HG02885 (cell line): ENCODE measurements around the gene CDC42EP4.
"Not testable (repeated sequence)": the region's sequence is repeated elsewhere in the genome, so short reads cannot be mapped to it uniquely, and the experiment has no call there.

Experiments used
- ATAC-seq: cut with Tn5 transposase; IDR thresholded peaks from one replicate; pipeline ENCODE4 v1.9.1; 2021; ENCODE audit warnings: mild to moderate bottlenecking; ENCODE audit not compliant: unreplicated experiment, poor library complexity

CDC42EP4 gene

DNA sequence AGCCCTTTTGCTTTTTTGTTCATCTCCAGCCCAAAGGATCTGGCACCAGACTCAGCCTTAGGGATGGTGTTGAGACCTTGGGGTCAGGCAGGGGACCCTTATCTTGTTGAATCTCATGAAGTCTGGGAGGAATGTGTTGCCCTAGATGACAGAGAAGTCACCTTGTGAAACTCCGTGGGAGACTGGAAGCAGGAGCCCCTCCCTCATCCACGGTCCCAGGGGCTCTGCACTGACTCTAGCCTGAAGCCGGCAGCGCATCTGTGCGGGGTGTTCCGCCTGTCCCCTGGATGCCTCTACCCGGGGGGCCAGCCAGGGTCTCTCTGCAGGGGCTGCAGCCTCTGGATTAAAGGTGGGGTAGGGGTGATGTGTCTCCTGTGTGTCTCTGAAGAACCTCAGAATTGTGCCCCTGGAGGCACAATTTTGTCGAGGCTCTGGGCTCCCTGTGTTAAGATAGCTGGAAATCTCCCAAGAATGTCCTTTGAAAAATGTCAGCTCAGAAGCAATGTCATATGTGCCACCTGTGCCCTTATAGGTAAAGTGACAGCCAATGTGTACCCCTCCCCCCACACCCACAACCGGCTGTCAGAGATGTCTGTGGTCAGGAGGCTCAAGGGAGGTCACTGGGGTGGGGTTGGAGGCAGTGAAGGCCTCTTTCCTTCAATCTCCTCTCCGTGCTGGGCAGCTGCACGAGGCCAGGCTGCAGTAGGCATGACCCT lies 32.1 kb upstream of the CDC42EP4 start:
- no peak for ATAC-seq

DNA sequence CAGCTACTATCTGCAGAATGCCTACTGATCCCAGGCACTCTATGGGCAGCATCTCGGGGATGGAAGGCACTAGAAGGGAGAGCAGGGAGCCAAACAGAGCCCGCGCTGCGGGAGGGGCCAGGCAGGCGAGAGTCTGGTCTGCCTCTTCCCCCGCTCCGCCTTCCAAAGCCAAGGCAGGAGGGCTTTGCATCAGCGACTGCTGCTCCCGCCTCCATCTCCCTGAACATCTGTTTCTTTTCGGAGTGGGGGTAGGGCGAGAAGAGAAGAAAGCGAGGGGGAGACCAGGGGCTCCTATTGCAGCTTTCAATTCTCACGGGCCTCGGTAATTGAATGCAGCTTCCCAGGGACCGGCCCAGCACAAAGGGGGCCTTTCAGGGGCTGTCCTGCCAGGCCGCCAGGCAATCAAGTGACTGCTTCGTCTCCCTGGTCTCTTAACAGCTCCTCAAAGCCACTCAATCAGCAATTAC lies 31.4 kb upstream of the CDC42EP4 start:
- no peak for ATAC-seq

DNA sequence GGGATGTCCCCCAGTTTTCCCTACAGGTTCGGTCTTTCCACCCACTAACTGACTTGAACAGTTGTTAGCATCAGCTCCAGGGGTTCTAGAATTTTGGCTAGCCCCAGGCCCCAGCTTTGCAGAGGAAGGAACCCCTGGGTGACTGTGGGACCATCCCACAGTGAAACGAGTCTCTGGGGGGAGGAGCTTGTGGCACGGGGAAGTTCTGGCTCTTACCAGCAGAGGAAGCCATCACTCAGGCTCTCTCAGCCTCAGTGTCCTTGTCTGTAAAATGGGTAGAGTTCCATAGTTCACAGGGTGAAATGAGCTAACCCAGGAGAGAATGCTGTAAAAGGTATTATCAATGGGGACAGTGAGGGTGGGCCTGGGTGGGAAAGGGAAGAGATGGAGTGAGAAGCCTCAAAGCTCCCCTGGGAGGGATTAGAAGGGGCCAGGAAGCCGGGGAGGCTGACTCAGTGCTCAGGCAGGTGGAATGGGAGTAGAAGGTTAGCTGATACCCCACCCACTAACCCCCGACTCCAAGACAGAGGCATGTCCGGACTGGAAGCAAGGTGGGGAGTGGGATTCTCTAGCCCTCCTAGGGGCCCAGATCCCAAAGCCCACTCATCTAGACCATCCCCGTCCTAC lies 30.9 kb upstream of the CDC42EP4 start:
- ATAC-seq: no peak

DNA sequence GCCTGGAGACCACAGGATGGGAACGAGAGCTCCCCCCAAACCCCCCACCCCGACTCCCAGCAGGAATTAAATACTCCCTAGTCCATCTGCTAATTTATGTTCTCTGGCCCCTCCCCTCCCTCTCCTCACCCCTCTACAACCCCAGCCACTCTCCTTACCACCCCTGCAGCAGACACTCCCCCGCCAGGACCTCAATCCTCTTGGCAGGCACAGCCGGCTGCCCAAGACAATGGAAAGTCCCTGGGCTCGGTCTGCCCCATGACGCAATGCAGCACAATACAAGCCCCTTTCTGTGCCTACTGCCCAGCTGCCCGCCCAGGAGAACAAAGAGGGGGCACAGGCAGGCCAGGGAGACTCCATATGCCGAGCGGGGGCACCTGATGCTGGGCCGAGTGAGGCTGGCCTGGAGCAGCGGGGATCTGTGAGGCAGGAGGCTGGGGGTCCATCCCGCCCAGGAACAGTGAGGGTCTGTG lies 30.3 kb upstream of the CDC42EP4 start:
- no peak for ATAC-seq

DNA sequence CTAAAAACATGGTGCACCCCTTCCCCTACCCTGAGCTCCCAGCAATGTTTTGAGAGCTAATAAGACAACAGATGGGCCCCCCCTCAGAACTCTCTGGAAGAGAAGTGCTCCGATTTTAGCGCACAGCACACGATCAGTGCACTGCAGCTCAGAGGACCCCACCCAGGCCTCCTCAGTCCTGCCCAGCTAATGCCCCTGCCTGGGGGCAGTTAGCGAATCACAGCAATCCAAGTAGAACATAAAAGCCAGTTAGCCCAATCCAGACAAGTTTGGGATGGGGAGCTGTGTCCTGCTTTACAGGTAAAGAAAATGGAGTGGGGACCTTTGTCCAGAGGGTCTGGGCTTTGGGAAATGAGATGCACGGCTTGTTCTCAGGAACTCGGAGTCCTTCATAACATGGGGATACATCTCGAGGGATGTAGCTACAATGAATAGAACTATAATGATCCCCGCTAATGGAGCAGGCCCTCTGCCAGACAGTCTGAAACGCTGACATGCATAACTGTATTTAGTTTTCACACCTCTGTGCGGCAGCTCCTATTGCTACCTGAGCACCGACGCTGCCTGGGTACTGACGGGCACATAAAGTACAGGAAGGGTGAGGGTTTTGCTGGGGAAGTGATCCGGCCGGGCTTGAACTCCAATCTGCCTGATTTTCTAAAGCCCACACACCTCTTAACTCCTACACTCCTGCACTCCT lies 29.7 kb upstream of the CDC42EP4 start:
- no peak for ATAC-seq

DNA sequence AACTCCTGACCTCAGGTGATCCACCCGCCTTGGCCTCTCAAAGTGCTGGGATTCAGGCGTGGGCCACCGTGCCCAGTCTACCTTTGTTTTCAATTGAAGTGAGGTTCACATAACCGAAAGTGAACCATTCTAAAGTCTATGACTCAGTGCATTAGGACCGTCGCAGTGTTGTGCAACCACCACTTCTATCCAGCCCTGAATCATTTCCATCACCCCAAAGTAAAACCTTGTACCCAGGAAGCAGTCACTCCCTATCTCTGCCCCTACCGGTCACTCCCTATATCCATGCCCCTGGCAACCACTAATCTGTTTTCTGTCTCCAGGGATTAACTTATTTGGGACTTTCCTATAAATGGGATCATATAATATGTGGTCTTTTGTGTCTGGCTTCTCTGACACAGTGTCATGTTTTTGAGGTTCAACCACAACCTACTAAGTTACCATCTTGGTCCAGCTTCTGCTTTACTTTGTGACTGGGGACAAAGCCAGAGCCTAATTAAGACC lies 28.3 kb upstream of the CDC42EP4 start:
- no peak for ATAC-seq

DNA sequence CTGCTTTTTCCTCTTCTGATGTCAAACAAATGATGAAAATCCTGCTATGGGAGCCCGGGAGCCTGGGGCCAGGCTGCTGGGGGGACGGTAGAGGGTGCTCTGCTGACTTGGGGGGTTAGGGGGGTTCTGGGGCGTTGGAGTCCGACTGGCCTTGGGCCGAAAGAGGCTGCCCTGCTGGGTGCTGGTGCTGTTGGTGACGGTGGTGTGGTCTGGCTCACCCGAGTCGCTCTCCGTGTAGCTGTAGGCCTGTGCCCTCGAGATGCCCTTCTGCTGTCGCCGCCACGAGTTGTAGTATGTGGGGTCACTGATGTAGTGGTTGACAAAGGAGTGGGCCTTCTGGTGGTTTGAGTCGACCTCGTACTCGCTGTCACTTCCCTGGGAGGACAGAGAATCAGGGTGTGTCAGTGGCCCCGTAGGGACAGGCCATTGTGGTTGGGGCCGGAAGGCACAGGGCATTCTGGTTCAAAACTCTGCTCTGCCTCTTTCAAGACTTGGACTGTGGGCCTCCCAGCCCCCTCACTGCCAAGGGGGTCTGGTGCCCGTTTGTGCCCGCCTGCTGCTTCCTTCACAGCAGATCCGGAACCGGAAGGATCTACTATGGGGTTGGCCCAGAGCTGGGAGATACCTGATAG lies 26.9 kb upstream of the CDC42EP4 start:
- ATAC-seq: no peak

DNA sequence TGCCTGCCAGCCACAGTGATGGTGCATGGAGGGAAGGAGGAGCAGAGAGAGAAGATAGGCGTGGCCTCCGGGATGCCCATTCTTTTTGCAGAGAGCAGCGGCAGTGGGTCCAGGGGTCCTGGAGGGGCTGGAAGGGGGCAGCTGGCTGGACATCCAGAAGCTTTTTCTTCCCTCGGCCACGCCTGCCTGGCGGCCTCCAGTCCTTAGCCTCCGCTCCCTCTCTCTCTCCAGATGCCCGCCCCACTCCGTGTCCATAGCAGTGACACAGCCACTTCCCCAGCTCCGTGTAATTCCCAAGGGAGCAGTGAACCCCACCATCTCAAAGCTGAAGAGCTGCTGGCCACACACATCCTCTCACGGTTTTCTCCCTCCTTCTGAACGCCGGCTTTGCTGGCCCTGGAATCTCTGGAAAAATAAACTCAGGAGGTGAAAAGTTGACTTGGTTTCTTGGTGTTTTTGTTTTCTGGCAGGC lies 26.3 kb upstream of the CDC42EP4 start:
- no peak for ATAC-seq

DNA sequence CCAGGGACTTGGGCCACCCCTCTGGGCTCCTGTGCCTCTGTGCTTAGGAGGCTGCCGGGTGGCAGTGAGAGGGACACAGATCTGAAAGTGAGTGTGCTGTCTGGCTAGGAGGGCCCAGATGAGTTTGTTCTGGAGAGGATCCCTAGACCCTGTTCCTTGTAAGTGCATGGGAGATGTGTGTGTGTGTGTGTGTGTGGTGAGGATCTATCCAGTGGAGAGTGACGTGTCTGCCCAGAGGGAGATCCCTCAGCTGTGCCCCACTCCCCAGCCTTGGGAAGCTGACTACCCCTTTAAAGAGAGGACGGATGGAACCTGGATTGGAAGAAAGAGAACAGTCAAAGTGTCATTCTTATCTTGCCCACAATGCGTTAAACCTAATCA lies 25.5 kb upstream of the CDC42EP4 start:
- ATAC-seq: no peak

DNA sequence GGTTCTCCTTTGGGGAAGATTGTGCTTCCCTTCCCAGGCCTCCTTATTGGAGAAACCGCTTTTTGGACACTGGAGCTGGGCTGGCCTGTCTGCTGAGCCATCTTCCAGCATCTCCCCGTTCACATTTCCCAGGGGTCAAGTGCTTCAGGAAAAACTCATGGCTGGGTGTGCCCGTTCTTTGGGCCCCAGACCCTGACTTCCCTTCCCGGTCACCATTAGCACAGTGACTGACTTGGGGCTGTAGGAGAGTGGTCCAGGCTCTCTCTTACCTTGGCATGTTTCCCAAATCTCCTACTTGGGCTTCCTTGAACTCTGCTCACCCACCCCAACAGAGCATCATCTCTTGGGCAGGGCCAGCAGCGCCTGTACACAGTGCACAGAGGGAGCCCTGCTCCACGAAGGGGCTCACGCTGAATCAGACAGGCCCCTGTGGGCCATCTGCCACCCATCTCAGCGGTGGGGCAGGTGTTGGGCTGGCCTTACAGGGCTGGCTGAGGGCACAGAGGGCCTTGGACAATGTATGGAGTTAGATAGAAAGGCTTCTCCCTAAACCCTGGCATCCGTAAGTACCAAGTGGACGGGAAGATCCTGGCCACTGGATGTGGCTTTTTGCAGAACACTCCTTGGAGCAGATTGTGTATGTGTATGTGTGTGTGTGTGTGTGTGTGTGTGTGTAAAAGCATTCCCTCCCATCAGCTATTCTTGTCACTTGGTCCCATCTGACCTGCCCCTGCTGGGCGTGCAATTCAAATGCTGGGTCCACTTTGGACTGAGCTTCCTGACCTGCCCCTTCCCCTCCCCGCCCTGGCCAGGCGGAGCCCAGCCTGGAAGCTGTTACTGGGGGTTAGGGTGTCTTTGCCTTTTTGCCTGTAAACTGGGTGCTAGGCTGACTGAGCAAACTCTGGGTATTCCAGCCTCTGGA lies 24.9 kb upstream of the CDC42EP4 start:
- no peak for ATAC-seq

DNA sequence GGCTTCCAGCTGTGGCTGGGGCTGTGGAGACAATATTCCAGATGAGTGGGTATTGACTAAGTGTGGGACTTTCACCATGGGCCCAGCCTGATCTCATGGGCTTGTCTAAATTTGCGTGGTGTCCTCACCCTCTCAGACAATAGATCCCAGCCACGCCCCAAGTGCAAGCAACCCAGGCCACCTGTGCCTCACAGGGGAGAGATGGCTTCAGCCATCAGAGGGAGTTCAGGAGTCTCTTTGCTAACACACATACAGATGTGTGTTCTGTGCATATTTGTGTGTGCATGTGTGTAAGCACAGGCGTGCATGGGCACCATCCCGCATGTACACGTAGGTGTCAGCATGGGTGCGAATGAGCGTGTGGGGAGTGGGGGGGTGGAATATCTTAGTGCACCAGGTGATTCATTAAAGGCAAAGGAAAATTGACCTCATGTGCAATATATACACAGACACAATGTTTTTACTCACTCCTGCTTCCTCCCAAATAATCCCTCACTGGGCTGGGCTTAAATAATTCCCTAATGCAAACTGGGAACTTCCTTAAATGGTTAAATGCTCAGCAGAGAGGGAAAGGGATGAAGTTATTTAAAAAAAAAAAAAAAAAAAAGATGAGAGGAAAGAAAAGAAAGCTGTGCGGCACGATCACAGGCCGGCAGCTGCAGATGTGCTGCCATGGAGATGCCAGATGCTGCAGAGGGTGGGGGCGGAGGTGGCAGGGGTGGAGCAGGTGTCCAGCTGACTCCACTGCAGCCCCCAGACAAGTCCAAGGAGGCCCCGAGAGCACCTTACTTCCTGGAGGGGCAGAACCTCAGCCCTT lies 24.0 kb upstream of the CDC42EP4 start:
- no peak for ATAC-seq

DNA sequence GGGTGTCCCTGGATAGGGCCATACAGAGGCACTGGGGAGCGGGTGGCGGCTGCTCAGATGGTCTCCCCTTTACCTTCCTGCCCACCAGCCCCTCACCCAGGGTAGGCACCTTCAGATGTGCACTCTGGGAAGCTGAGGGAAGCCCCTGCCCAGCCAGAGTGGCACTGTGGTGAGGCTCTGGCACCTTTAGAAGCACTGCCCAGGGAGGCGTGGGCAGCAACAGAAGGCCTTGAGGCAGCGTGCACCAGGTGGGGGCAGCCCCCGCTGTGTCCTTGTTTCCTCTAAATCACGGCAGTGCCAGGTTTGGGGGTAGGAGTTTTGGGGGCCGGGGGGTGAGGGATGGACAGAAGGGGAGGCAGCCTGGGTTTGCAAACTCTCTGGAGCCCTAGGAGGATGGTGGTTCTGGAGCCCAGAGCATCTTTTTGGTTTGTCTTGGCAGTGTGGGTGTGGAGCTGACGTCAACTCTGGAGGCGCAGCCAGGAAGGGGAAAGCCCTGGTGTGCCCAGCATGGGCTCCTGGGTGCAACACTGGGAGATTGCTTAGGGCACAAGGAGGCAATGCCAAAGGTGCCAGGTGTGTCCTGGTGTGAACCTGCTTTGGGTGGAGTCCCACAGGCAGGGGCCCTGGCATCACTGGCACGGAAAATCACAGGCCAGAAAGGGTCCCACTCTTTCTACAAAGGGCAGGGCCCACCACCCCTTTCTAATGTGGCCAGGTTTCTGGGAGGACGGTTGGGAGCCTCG lies 23.1 kb upstream of the CDC42EP4 start:
- ATAC-seq: no peak

DNA sequence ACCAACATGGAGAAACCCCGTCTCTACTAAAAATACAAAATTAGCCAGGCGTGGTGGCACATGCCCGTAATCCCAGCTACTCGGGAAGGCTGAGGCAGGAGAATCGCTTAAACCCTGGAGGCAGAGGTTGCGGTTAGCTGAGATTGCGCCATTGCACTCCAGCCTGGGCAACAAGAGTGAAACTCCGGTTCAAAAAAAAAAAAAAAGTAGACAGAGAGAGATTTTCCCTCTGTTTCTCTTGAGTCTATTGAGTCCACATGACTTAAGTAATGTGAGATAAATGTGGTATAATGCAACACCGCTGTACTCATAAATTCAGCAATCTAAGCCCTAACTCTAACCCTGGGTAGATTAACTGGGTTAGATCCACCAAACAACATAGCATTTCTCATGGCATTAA lies 21.6 kb upstream of the CDC42EP4 start:
- ATAC-seq: not testable (repeated sequence)

DNA sequence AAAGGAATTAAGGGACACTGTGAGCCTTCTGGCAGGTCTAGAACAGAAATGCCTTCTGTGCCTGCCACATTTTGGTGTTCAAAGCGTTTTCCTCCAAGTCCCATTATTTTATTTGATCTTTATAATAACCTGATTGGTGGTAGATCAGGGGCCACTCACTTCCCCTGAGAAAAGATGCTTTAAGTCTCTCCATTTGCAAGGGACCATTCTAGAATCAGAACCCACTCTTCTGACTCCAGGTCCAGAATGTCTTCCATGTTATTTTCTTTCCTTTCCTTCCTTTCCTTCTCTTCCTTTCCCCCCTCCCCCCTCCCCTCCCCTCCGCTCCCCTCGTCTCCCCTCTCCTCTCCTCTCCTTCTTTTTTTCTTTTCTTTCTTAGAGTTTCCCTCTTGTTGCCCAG lies 19.3 kb upstream of the CDC42EP4 start:
- ATAC-seq: no peak

DNA sequence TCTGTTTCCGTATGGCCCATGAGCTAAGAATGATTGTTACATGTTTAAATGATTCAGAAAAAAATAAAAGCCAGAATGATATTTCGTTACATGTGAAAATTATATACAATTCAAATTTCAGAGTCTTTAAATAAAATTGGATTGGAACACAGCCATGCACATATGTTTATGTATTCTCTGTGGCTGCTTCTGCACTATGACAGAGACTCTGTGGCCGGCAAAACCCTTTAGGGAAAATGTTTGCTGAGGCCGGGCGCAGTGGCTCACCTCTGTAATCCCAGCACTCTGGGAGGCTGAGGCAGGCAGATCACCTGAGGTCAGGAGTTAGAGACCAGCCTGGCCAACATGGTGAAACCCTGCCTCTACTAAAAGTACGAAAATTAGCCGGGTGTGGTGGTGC lies 15.9 kb upstream of the CDC42EP4 start:
- ATAC-seq: no peak

DNA sequence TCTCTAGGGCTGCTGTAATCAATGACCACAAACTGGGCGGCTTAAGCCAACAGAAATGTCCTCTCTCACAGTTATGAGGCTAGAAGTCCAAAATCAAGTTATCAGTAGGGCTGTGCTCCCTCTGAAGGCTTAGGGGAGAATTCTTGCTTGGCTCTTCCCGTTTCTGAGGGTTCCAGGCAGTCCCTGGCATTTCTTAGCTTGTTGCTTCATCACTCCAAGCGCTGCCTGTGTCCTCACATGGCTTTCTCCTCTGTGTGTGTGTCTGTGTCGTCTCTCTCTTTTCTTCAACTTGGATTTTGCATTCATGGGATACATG lies 13.7 kb upstream of the CDC42EP4 start:
- no peak for ATAC-seq

DNA sequence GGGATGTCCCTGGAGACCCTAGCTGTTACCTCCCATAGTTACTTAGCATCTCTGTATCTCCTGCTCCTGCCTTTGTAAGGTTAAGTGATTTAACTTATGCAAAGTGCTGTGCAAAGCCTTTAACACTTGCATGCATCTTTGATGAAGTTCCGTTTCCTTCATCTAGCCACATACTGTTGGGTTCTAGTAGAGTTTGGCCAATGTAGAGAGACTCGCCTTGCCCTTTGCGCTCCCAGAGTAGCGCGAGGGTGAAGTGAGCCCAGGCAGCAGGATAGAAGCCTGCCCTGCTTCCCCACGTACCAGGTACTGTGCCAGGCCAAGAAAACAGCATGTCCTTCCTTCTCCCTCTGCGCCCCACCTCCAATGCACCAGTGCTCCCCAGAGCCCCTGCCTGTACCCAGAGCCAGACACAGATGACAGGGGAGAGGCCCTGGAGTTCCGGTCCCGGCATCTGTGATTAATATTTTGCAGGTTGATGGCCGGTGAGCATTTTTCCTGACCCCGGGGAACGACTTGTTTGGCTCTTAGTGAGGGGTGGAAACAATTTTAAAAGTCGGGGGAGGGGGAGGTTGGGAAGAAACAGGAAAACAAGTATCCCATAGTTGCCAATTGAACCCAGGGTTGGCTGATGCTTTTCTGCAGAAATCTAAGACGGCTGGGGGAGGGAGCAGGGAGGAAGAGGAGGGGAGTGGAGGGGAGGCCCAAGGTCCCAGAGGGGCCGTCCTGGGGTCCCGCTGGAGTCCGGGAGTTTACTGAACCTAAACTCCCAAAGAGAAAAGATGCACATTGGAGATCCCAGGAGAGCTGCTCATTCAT lies 13.1 kb upstream of the CDC42EP4 start:
- ATAC-seq: no peak

DNA sequence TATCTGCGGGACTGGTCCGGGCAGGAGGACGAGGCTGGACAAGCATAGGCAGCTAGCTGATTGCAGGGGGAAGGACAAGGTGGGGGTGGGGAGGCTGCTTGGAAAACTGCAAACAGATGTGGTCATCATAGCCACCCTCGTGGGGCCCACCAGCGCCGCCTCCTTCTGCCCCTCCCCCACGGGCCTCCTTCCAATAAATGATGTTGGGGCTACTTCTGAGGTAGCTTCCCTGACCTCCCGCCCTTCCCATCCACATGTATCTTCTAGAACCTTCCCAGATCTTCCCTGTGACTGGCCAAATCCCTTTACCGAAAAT lies 12.3 kb upstream of the CDC42EP4 start:
- no peak for ATAC-seq
